Activated T-helper 1 cell treated with anti-CD3 and anti-CD28 coated beads, Interleukin-2, amount 50 U/mL, for 16 hours (primary cell): ENCODE measurements around the gene ZBTB18.
A peak's percentile ranks its signal among the peaks of the same experiment; 100 is the strongest.

Source experiments
- DNase-seq, 2 donors: peaks; one replicate each; pipeline ENCODE4 v3.0.0-alpha.2; 2020; ENCODE audit warnings: low read depth in 1 of 2, low spot score in 1 of 2

The ZBTB18 gene

DNA sequence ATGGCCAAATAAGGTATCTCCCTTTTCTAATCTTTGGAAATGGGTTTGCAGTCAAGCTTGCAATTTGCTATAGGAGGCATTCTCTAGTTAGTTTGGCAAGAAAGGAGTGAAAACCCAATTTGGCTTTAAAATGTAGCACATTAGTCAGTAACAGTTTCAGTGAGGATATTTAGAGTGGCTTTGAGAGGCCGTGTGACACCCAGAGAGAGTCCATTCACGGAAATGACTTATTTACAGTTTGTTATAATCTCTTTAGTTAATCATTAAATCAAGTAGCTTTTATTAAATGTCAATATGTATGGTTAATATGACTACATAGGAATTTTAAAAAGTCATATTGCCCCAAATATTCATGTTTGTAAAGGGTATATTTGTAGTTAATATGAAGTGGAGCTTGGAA lies 9.6 kb downstream of the ZBTB18 start:
- DNase-seq: no peak

- no peak for DNase-seq
Observed at GRCh38 chr1:244062156-244062725, 11.2 kb downstream of the ZBTB18 start.

DNA sequence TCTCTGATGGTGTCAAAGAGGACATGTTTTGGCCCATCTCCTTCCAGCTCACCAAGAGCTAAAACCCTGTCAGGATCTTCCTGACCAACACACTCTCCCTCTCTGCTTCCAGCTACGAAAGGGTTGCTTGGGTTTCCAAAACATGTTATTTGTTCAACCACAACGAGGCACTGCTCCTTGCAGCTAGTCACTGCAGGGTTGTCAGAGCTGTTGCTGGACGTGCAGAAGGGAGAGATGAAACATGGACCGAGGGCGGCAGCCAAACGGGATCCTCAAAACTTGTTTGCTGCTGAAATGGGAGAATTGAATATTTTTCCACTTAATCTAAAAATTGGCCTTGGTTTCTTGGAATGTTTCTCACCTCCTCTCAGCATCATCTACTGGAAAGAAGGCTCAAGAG lies 12.4 kb downstream of the ZBTB18 start:
- DNase-seq: no peak

- no peak for DNase-seq
Observed at GRCh38 chr1:244064621-244065020, 13.5 kb downstream of the ZBTB18 start.

DNA sequence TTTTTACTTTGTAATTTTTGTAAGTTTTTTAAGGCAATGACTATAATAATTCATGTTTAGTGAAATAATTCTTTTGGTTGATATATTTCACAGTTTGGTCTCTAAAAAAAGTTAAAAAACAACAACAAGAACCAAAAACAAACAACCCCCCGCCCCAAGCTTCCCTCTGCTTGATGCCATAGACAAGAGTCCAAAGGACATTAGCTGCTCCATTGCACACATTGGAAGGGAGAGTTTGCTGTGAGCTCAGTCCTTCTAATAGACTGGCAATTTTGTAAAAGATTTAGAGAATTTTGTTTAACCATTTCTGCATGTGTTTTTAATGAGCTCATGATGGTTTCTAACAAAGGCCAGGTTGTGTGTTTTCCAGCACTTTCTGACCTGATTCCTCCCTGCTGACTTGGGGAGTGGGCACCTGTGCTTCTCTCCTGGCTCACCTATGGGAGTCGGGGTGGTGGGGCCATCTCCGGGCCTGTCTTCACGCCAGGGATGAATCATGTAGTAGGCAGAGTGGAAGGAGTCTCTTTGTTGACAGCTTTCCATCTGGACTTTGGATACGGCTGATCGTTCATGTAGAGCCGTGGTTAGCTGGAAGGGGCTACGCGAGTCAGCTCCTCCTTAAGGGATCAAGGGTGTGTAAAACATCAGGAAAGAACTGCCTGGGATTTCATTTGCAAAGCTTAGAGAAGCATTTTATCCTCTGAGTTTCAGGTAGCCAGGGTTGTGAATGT lies 14.1 kb downstream of the ZBTB18 start:
- no peak for DNase-seq

- no peak for DNase-seq
Observed at GRCh38 chr1:244065960-244066388, 14.9 kb downstream of the ZBTB18 start.

DNA sequence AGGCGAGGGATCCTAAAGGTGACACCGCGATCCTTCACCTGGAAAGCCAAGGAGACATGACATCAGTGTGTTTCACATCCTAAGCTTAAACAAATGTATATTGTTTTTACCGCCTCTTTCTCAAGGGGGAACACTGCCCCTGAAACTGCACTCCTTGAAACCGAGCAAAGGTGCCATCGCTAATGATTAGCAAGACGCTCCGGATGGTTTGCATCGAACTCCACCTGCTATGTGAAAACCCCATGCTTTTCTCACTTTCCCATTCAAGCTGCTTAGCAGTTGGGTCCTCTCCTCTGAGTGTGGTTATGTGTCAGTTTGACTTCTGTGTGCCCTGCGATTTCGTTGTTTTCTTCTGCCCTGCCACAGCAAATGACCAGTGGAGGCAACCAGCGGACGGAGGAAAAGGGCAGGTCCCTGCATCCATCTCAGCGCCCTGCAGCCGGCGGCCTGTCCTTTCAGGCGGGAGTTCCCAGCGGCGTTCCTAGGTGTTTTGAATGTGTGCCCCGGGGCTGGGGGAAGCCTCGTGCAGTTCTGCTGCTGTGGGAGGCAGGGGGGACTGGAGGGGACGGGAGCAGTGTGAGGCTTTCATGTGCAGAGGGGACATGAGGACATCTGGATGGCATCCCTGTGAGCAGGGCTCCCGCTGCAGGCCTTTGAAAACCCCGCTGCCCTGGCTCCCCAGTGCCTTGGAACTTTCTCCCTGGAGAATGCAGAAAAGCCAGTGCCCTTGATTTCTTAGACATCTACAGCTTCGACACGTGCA lies 16.1 kb downstream of the ZBTB18 start:
- no peak for DNase-seq

- no peak for DNase-seq
Observed at GRCh38 chr1:244067893-244068292, 16.8 kb downstream of the ZBTB18 start.

DNA sequence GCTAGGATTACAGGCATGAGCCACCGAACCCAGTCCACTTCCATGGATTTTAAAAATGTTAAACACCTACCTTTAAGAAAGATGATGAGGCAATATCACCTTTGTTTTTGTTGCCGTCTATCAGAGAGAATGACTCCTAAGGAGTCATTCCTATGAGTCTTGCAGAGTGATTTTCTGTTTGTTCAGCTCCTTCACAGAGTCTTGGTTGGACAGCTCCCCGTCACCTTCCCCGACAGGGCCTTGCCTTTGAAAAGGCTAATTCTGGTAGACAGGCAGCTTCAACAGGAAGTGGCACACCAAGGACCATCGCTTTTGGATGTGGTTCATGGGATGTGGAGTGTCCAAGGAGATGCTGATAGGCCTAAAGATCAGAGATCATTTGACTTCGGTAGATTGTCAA lies 17.5 kb downstream of the ZBTB18 start:
- no peak for DNase-seq

GRCh38 chr1:244069326-244069898 lies 18.3 kb downstream of the ZBTB18 start:
- no peak for DNase-seq

- DNase-seq: peak; percentile 30 to 40
Observed at GRCh38 chr1:244074559-244075171, 23.6 kb downstream of the ZBTB18 start.

GRCh38 chr1:244075247-244075722 lies 24.2 kb downstream of the ZBTB18 start:
- DNase-seq: no peak

GRCh38 chr1:244076740-244077139 lies 25.7 kb downstream of the ZBTB18 start:
- no peak for DNase-seq

GRCh38 chr1:244077473-244078220 lies 26.6 kb downstream of the ZBTB18 start:
- DNase-seq: no peak

DNA sequence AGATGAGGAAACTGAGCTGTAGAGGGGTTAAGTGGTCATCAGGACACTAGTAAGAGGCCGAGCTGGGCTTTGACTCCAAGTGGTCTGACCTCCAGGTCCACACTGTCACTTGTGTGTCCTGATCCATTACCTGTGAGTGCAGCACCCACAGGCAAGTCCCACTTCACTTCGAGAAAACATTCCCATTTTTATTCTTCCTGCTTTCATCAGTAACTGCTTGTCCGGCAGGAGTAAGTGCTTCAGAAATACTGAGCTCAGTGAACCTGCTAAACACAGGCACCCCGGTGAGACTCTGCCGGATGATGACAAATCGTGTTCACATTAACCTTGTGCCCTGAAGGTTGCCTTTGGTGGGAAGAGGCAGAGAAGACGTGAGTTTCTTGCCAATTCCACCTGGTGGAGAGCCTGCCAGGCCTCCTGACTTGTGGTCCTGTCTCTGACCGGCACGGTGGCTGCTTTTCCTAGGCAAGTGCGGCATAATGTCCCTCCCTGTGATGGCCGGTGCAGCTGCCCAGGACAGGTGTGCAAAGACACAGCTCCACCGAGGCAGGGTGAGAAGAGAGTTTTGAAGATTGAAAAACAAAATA lies 29.4 kb downstream of the ZBTB18 start:
- no peak for DNase-seq

DNA sequence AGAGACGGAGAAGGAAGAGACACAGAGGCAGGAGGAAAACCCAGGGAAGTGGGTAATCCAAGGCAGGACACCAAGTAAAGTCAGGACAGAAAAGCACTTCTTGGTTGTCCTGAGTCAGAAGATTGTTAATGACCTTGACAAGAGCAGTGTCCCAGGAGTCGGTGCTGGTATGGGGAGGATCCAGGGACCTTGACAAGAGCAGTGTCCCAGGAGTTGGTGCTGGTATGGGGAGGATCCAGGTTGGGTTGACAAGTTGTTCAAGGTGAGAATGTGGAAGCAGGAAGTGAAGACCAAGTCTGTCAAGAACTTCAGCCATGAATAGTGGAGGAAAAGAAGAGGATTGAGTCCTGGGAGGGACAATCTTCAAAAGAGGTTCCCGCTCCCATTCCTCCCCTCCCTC lies 31.9 kb downstream of the ZBTB18 start:
- DNase-seq: no peak

- no peak for DNase-seq
Observed at GRCh38 chr1:244083383-244083943, 32.4 kb downstream of the ZBTB18 start.

GRCh38 chr1:244084763-244085162 lies 33.7 kb downstream of the ZBTB18 start:
- no peak for DNase-seq

- DNase-seq: no peak
Observed at GRCh38 chr1:244085891-244086290, 34.8 kb downstream of the ZBTB18 start.

GRCh38 chr1:244087021-244087560 lies 36.0 kb downstream of the ZBTB18 start:
- DNase-seq: no peak
